DMS53 (cell line): ENCODE results near the gene MYT1.

ENCODE experiments used
- DNase-seq: peaks from one replicate; lab custom pipeline; 2025; lab: John Stamatoyannopoulos, UW

The MYT1 gene

GRCh38 chr20:64247970-64248841 is 84.0 kb downstream of the MYT1 start:
- DNase-seq, result no peak

GRCh38 chr20:64250027-64250426 is 85.8 kb downstream of the MYT1 start:
- no peak for DNase-seq

- DNase-seq, result no peak
Observed at GRCh38 chr20:64253000-64253383, 88.7 kb downstream of the MYT1 start.

GRCh38 chr20:64253443-64253842 is 89.2 kb downstream of the MYT1 start:
- DNase-seq, result no peak

GRCh38 chr20:64254156-64254555 is 89.9 kb downstream of the MYT1 start:
- DNase-seq, result no peak

GRCh38 chr20:64254571-64255360 is 90.5 kb downstream of the MYT1 start:
- no peak for DNase-seq

GRCh38 chr20:64255361-64256281 is 91.4 kb downstream of the MYT1 start, which contains the start of gene PCMTD2:
Gene PCMTD2, plus strand, starts transcription at chr20:64255748. Its CDS starts 4,218 bp downstream, at chr20:64259966.
- DNase-seq, result peak; percentile 93

GRCh38 chr20:64256282-64256935 is 92.2 kb downstream of the MYT1 start:
- no peak for DNase-seq

- no peak for DNase-seq
Observed at GRCh38 chr20:64257107-64257757, 93.0 kb downstream of the MYT1 start.

- DNase-seq, result no peak
Observed at GRCh38 chr20:64258071-64258823, 94.0 kb downstream of the MYT1 start.

GRCh38 chr20:64260239-64260638 is 96.0 kb downstream of the MYT1 start:
- no peak for DNase-seq

GRCh38 chr20:64261138-64261537 is 96.9 kb downstream of the MYT1 start:
- no peak for DNase-seq

GRCh38 chr20:64264091-64264490 is 99.8 kb downstream of the MYT1 start:
- DNase-seq, result no peak

GRCh38 chr20:64265201-64265600 is 100.9 kb downstream of the MYT1 start:
- DNase-seq, result no peak

- no peak for DNase-seq
Observed at GRCh38 chr20:64266988-64267387, 102.7 kb downstream of the MYT1 start.

- no peak for DNase-seq
Observed at GRCh38 chr20:64268174-64268573, 103.9 kb downstream of the MYT1 start.

- DNase-seq, result no peak
Observed at GRCh38 chr20:64269604-64270411, 105.6 kb downstream of the MYT1 start.

GRCh38 chr20:64271636-64272035 is 107.4 kb downstream of the MYT1 start:
- DNase-seq, result no peak

- DNase-seq, result no peak
Observed at GRCh38 chr20:64273109-64273508, 108.9 kb downstream of the MYT1 start.
